Thyroid gland (tissue), 4 donors: ENCODE data around the gene HSD17B12. TPM values are rescaled to one million over a fixed set of nuclear protein-coding genes. Genes with fewer than 3 reads are reported as not detected.

Source experiments
- DNase-seq, 2 donors: peaks; one replicate each; pipeline ENCODE4 v3.0.0-alpha.2; 2019
- H3K27ac ChIP-seq, 3 donors: fragments of 200-600 bp; sonication (generic); 1 replicate in 2 of 3; 2 replicates in 1 of 3; pipeline ENCODE4 v1.5.1; 2016 to 2019; ENCODE audit warnings: mild to moderate bottlenecking in 1 of 3, moderate library complexity in 1 of 3
- H3K27me3 ChIP-seq: fragments of 200-600 bp; sonication (generic); one replicate; pipeline ENCODE4 v1.5.1; 2019
- H3K36me3 ChIP-seq, 2 donors: fragments of 200-600 bp; sonication (generic); one replicate each; pipeline ENCODE4 v1.5.1; 2016 to 2019
- H3K4me1 ChIP-seq, 2 donors: fragments of 200-600 bp; sonication (generic); one replicate each; pipeline ENCODE4 v1.5.1; 2017 to 2019
- H3K4me3 ChIP-seq, 3 donors: fragments of 200-600 bp; sonication (generic); replicated peaks in 1 of 3; 1 replicate in 2 of 3; 2 replicates in 1 of 3; pipeline ENCODE4 v1.5.1; 2016; ENCODE audit warnings: mild to moderate bottlenecking in 1 of 3
- H3K9me3 ChIP-seq: fragments of 200-600 bp; sonication (generic); one replicate; pipeline ENCODE4 v1.5.1; 2017
- CTCF ChIP-seq, 6 experiments: fragments of 200-600 bp in 3 of 6; fragments of 450-650 bp in 3 of 6; sonication (generic) in 3 of 6; IDR thresholded peaks; one replicate each; pipeline ENCODE4 v1.5.1; 2016 to 2019; ENCODE audit warnings: antibody characterized with exemption in 6 of 6, mild to moderate bottlenecking in 2 of 6, inconsistent platforms in 1 of 6, moderate library complexity in 1 of 6
- POLR2A ChIP-seq, 2 donors: fragments of 450-650 bp; IDR thresholded peaks; one replicate each; pipeline ENCODE4 v1.6.1; 2017; ENCODE audit warnings: antibody characterized with exemption in 2 of 2, mild to moderate bottlenecking in 2 of 2, moderate library complexity in 1 of 2
- WGBS, 2 donors: methylation state at CpG; one replicate each; pipeline ENCODE4 v1.1.5; 2017; 5-methylcytosine and 5-hydroxymethylcytosine counted together
- intact Hi-C: fragments of 100-400 bp; cut with DNase I; formaldehyde crosslinking; loops from one replicate; pipeline ENCODE4 v1.15.1; 2023
- total RNA-seq, 4 donors: library from RNA; depleted of rRNA; stranded (reverse); fragments of >200 nt; gene quantifications; one replicate each; pipeline ENCODE4 v1.2.3, GENCODE V29; 2016

Gene HSD17B12
- total RNA-seq, 4 donors from 2014 or later = 70.1 to 104 (median 94.4) TPM

- no peak for DNase-seq
- Histone ChIP-seq H3K36me3 (peaks cover 7 to 9% of the 10 kb centered on the region in 2 donors), H3K27me3 (no peaks in the 10 kb centered on the region), H3K4me1 (no peaks in the 10 kb centered on the region), H3K9me3 (no peaks in the 10 kb centered on the region), H3K4me3 (no peak overlapping the region), H3K27ac (no peak overlapping the region)
- intact Hi-C loops = no loop called here
- no peak for TF ChIP-seq POLR2A (IDR thresholded peaks at IDR 0.05)
- no peak for TF ChIP-seq CTCF (IDR thresholded peaks at IDR 0.05)
Observed at GRCh38 chr11:43853781-43854180, 173.2 kb downstream of the HSD17B12 start.

DNA sequence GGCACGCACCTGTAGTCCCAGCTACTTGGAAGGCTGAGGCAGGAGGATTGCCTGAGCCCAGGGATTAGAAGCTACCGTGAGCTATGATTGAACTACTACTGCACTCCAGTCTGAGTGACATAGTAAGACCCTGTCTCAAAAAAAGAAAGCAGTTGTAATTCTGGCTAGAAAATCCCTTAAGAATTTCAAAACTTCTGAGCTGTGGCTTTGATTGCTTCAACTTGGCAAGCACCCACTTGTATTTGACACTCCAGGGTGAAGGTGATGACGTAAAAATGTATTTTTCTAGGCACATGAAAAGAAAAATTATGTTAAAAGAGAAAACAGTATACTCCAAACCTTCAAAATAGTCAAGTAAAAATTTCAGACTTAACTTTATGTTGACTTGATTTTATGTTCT is 176.5 kb downstream of the HSD17B12 start:
- TF ChIP-seq CTCF (IDR thresholded peaks at IDR 0.05) = no peak
- TF ChIP-seq POLR2A (IDR thresholded peaks at IDR 0.05) = no peak
- H3K4me3 ChIP-seq = no peak overlapping the region
- no peak overlapping the region for H3K27ac ChIP-seq
- WGBS, 2 donors = 94 to 97% methylated on average over 3 of the region's 3 CpGs
- H3K36me3 ChIP-seq = peaks cover 7 to 9% of the 10 kb centered on the region in 2 donors
- intact Hi-C loops = no loop called here
- no peaks in the 10 kb centered on the region for H3K27me3 ChIP-seq
- DNase-seq = no peak
- H3K4me1 ChIP-seq = no peaks in the 10 kb centered on the region
- H3K9me3 ChIP-seq = no peaks in the 10 kb centered on the region

- WGBS, 2 donors = 80 to 84% methylated on average over 2 of the region's 2 CpGs
- intact Hi-C loops = no loop called here
- no peaks in the 10 kb centered on the region for H3K36me3 ChIP-seq
- TF ChIP-seq POLR2A (IDR thresholded peaks at IDR 0.05) (no peak), CTCF (IDR thresholded peaks at IDR 0.05) (no peak)
- no peak for DNase-seq
- H3K9me3 ChIP-seq = no peaks in the 10 kb centered on the region
- H3K27me3 ChIP-seq = no peaks in the 10 kb centered on the region
- H3K4me1 ChIP-seq = no peaks in the 10 kb centered on the region
- no peak overlapping the region for H3K27ac ChIP-seq
- no peak overlapping the region for H3K4me3 ChIP-seq
Observed at GRCh38 chr11:43861141-43861540, 180.6 kb downstream of the HSD17B12 start.

GRCh38 chr11:43866520-43866919 is 186.0 kb downstream of the HSD17B12 start:
- no peaks in the 10 kb centered on the region for H3K36me3 ChIP-seq
- no peaks in the 10 kb centered on the region for H3K27me3 ChIP-seq
- no peaks in the 10 kb centered on the region for H3K4me1 ChIP-seq
- 76 to 87% methylated on average over 2 of the region's 2 CpGs for WGBS, 2 donors
- intact Hi-C loops = no loop called here
- H3K4me3 ChIP-seq = no peak overlapping the region
- no peak for DNase-seq
- no peak overlapping the region for H3K27ac ChIP-seq
- TF ChIP-seq CTCF (IDR thresholded peaks at IDR 0.05) = no peak
- TF ChIP-seq POLR2A (IDR thresholded peaks at IDR 0.05) = no peak
- H3K9me3 ChIP-seq = no peaks in the 10 kb centered on the region

GRCh38 chr11:43866969-43867368 is 186.4 kb downstream of the HSD17B12 start:
- DNase-seq = no peak
- Histone ChIP-seq H3K27me3 (no peaks in the 10 kb centered on the region), H3K27ac (no peak overlapping the region), H3K4me1 (no peaks in the 10 kb centered on the region), H3K9me3 (no peaks in the 10 kb centered on the region), H3K4me3 (no peak overlapping the region), H3K36me3 (no peaks in the 10 kb centered on the region)
- intact Hi-C loops = no loop called here
- no peak for TF ChIP-seq POLR2A (IDR thresholded peaks at IDR 0.05)
- TF ChIP-seq CTCF (IDR thresholded peaks at IDR 0.05) = no peak
